ENCODE measurements around the gene CX3CL1. TPM values are rescaled to one million over a fixed set of nuclear protein-coding genes. Genes with fewer than 3 reads are reported as not detected.

The CX3CL1 gene
- total and polyA plus RNA-seq, 9 of the 15 experiments (the other 6 are each of a cell fraction or from before 2014, with no cell fraction given), result 0.09 TPM; not detected in 8

DNA sequence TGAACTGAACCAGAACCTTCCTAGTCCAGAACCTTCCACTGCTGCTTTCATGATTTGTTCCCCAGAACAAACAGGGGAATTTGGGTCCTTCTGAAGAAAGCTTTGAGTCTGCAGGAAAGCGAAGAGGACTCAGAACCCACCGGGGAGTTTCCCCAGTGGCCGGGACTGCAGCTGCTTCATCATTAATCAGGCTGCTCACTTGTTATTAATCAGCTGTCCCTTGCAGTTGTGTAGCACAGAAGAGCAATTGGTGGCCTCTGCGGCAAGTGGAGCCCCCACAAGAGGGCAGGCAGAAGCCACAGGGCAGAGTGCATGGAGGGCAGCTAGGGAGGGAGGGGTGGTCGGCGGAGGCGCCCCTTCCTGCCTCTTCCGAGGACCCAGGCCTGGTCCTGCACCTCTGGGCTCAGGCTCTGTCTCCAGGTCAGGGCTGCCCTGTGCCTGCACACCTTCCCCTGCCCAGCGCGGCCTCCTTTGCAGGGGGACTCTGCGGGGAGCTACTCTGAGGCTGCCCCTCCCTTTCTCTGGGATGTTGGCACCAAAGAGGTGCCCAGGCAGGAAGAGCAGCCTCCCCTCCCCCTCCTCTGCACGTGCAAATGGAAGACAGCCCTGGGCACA is 39.2 kb downstream of the CX3CL1 start:
- no peak for ATAC-seq
- POLR2A ChIA-PET, result no interaction called here

DNA sequence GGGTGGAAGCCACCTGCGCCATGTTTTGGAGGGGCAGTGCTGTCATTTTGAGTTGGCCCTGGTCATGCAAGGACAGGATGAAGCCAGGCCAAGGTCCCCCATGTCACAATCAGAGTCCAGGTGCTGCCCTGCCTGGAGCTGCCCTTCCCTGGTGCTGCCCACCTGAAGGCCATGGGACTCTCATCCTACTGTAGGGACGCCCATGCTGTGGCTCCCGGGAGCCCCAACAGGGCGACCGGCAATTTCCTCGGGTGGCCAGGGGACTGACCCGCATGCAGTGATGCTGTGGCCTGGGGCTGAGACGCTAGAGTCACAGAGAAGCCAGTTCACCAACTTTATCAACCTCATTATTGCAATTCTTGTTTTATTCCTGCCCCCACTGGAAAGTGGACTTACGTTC is 40.3 kb downstream of the CX3CL1 start:
- no peak for ATAC-seq
- Histone ChIP-seq H2AFZ (ENCODE audit: low read depth, low read length) (no peak overlapping the region), H3K4me2 (ENCODE audit: insufficient read depth, low read length) (no peak overlapping the region), H3K36me3 (ENCODE audit: control insufficient read depth, insufficient read depth, low read length) (no peaks in the 10 kb centered on the region), H3K4me1 (replicated peaks in 1 of 2; ENCODE audit: control insufficient read depth in 2 of 2, insufficient read depth in 2 of 2, low read length in 2 of 2) (peaks cover 0 to 25% of the 10 kb centered on the region in 2 experiments; a peak in 3 of 5 replicates), H3K4me3 (no peak overlapping the region), H3K9me1 (ENCODE audit: control insufficient read depth, insufficient read depth, low read length) (no peaks in the 10 kb centered on the region), H3K79me2 (ENCODE audit: control insufficient read depth, insufficient read depth, low read length) (no peaks in the 10 kb centered on the region), H3K9ac (ENCODE audit: insufficient read depth in 1 of 2, low read depth in 2 of 2, low read length in 2 of 2) (no peak overlapping the region), H3K9me3 (replicated peaks; ENCODE audit: control insufficient read depth, insufficient read depth, low read depth, low read length) (no peaks in the 10 kb centered on the region), H4K20me1 (replicated peaks; ENCODE audit: control insufficient read depth, insufficient read depth, low read length) (no peaks in the 10 kb centered on the region), H3K27ac (ENCODE audit: extremely low read depth, low read depth, low read length) (no peak overlapping the region), H3K27me3 (ENCODE audit: control insufficient read depth in 2 of 2, insufficient read depth in 2 of 2, low read length in 2 of 2) (peaks cover 11 to 50% of the 10 kb centered on the region in 2 experiments; a peak in 4 of 5 replicates)
- in situ Hi-C loops (cut with MboI), result loop anchor here (10.0 kb wide), 1 partner anchor 328 kb away; no protein-coding TSS in a partner anchor
- no peak for TF ChIP-seq BRF1 (IDR thresholded peaks at IDR 0.05; ENCODE audit: borderline replicate concordance, extremely low read depth, insufficient read length)
- TF ChIP-seq HDAC6 (IDR thresholded peaks at IDR 0.05; ENCODE audit: low read depth, low read length), result no peak
- TF ChIP-seq ZNF589 (CRISPR knock-in tag; IDR thresholded peaks at IDR 0.05; ENCODE audit: low read depth), result no peak
- no peak for TF ChIP-seq PCBP1 (IDR thresholded peaks at IDR 0.05; ENCODE audit: low read depth, low read length, poor library complexity, severe bottlenecking)
- TF ChIP-seq L3MBTL2 (IDR thresholded peaks at IDR 0.05), result no peak
- TF ChIP-seq, protein P1, sequence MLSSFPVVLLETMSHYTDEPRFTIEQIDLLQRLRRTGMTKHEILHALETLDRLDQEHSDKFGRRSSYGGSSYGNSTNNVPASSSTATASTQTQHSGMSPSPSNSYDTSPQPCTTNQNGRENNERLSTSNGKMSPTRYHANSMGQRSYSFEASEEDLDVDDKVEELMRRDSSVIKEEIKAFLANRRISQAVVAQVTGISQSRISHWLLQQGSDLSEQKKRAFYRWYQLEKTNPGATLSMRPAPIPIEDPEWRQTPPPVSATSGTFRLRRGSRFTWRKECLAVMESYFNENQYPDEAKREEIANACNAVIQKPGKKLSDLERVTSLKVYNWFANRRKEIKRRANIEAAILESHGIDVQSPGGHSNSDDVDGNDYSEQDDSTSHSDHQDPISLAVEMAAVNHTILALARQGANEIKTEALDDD (IDR thresholded peaks at IDR 0.05), result no peak
- no peak for TF ChIP-seq PTBP1 (IDR thresholded peaks at IDR 0.05; ENCODE audit: low read depth, low read length)
- no peak for DNase-seq (ENCODE audit: extremely low read depth in 1 of 4, low spot score in 3 of 4)
- 2% methylated on average over 9 of the region's 9 CpGs for WGBS (ENCODE audit: insufficient coverage, low coverage, missing lambda C conversion rate)
- no TSS peak for BruUV-seq (replicated peaks)
- intact Hi-C loops (cut with micrococcal nuclease), result no loop called here
- ChIA-PET POLR2A (interaction anchor here (0.7 to 1.2 kb wide), 3 partner anchors 8 to 71 kb away, joined by 3 to 5 read pairs (median 4); partner anchors contain the start of gene CCL17), CTCF (ENCODE audit: low intra/inter-chr PET ratio) (no interaction called here)
- no peak for FAIRE-seq

More for the DNA sequence above, 39.2 kb downstream of the CX3CL1 start:
- 2% methylated on average over 12 of the region's 12 CpGs for WGBS (ENCODE audit: insufficient coverage, low coverage, missing lambda C conversion rate)
- no peaks in the 10 kb centered on the region for H3K36me3 ChIP-seq (ENCODE audit: control insufficient read depth, insufficient read depth, low read length)
- no peak overlapping the region for H3K4me2 ChIP-seq (ENCODE audit: insufficient read depth, low read length)
- H3K27me3 ChIP-seq (ENCODE audit: control insufficient read depth in 2 of 2, insufficient read depth in 2 of 2, low read length in 2 of 2), result peaks cover 11 to 50% of the 10 kb centered on the region in 2 experiments; a peak in 4 of 5 replicates
- TF ChIP-seq DDX20 (tag; IDR thresholded peaks at IDR 0.05; ENCODE audit: low read depth) (no peak), GABPA (tag; conservative IDR thresholded peaks at IDR 0.05; ENCODE audit: low read depth) (no peak), HOXB6 (CRISPR knock-in tag; IDR thresholded peaks at IDR 0.05; ENCODE audit: borderline replicate concordance) (no peak), FOXA3 (CRISPR knock-in tag; conservative IDR thresholded peaks at IDR 0.05 in 1 of 2, IDR thresholded peaks at IDR 0.05 in 1 of 2) (no peak), JUN (IDR thresholded peaks at IDR 0.05; ENCODE audit: borderline replicate concordance, low read depth, low read length) (no peak), JUN (CRISPR knock-in tag; IDR thresholded peaks at IDR 0.05; ENCODE audit: borderline replicate concordance) (no peak), EGR1 (conservative IDR thresholded peaks at IDR 0.05) (no peak), PHF20 (IDR thresholded peaks at IDR 0.05; ENCODE audit: partially characterized antibody) (no peak), RFX1 (IDR thresholded peaks at IDR 0.05) (no peak), TAF1 (IDR thresholded peaks at IDR 0.05; ENCODE audit: control insufficient read depth, extremely low read depth, insufficient read depth, low read length, severe bottlenecking) (no peak), SMARCE1 (IDR thresholded peaks at IDR 0.05) (no peak), ZNF408 (CRISPR knock-in tag; IDR thresholded peaks at IDR 0.05; ENCODE audit: low read depth) (no peak)
- H3K27ac ChIP-seq (ENCODE audit: extremely low read depth, low read depth, low read length), result no peak overlapping the region
- in situ Hi-C loops (cut with MboI) (loop anchor here (10.0 kb wide), 1 partner anchor 327 kb away; no protein-coding TSS in a partner anchor), intact Hi-C loops (cut with micrococcal nuclease) (no loop called here)
- DNase-seq (ENCODE audit: extremely low read depth in 1 of 4, low spot score in 3 of 4) (no peak), FAIRE-seq (no peak)
- CTCF ChIA-PET (ENCODE audit: low intra/inter-chr PET ratio), result no interaction called here
- H3K4me1 ChIP-seq (replicated peaks in 1 of 2; ENCODE audit: control insufficient read depth in 2 of 2, insufficient read depth in 2 of 2, low read length in 2 of 2), result peaks cover 0 to 18% of the 10 kb centered on the region in 2 experiments; a peak in 2 of 5 replicates
- no peaks in the 10 kb centered on the region for H3K9me3 ChIP-seq (replicated peaks; ENCODE audit: control insufficient read depth, insufficient read depth, low read depth, low read length)
- H3K9me1 ChIP-seq (ENCODE audit: control insufficient read depth, insufficient read depth, low read length), result no peaks in the 10 kb centered on the region
- no peak overlapping the region for H2AFZ ChIP-seq (ENCODE audit: low read depth, low read length)
- BruUV-seq (replicated peaks), result no TSS peak
- no peak overlapping the region for H3K9ac ChIP-seq (ENCODE audit: insufficient read depth in 1 of 2, low read depth in 2 of 2, low read length in 2 of 2)
- no peak overlapping the region for H3K4me3 ChIP-seq
- H3K79me2 ChIP-seq (ENCODE audit: control insufficient read depth, insufficient read depth, low read length), result no peaks in the 10 kb centered on the region
- no peaks in the 10 kb centered on the region for H4K20me1 ChIP-seq (replicated peaks; ENCODE audit: control insufficient read depth, insufficient read depth, low read length)

Measured in K562 (cell line).